GM12878 (cell line): Measurements from ENCODE around the gene MFN1.

Experiments used
- ELK1 ChIP-seq: IDR thresholded peaks from 2 replicates; pipeline ENCODE4 v1.6.1; 2012; ENCODE audit warnings: low read depth, low read length, improper control_type of control experiment
- EP300 ChIP-seq, 2 experiments: fragments of 150-350 bp in 1 of 2; IDR thresholded peaks; 2 replicates each; pipeline ENCODE4 v1.6.1; 2011 to 2012; ENCODE audit warnings: low read depth in 2 of 2, low read length in 2 of 2, borderline replicate concordance in 1 of 2, improper control_type of control experiment in 1 of 2, inconsistent platforms in 1 of 2; ENCODE audit not compliant: control insufficient read depth in 1 of 2
- POLR2A ChIP-seq: IDR thresholded peaks from 2 replicates; pipeline ENCODE4 v1.6.1; 2011; ENCODE audit warnings: low read depth, mild to moderate bottlenecking, low read length
- RAD21 ChIP-seq: IDR thresholded peaks from 2 replicates; pipeline ENCODE4 v1.6.1; 2011; ENCODE audit warnings: mild to moderate bottlenecking, low read depth, low read length, moderate library complexity; ENCODE audit not compliant: insufficient read depth
- SP1 ChIP-seq: IDR thresholded peaks from one replicate; pipeline ENCODE4 v1.6.1; 2011; ENCODE audit warnings: low read depth, low read length
- ZNF207 ChIP-seq: fragments of 450-650 bp; IDR thresholded peaks from 2 replicates; pipeline ENCODE4 v1.6.1; 2014; ENCODE audit warnings: antibody characterized with exemption, mild to moderate bottlenecking, borderline replicate concordance
- ZNF217 ChIP-seq: fragments of 450-650 bp; IDR thresholded peaks from 2 replicates; pipeline ENCODE4 v1.6.1; 2017; ENCODE audit warnings: antibody characterized with exemption, mild to moderate bottlenecking
- TF ChIP-seq, protein P1 (sequence below): IDR thresholded peaks from 2 replicates; pipeline ENCODE4 v1.6.1; 2012; ENCODE audit warnings: low read depth, low read length, improper control_type of control experiment
- TF ChIP-seq, protein P2 (sequence below), 3 experiments: IDR thresholded peaks in 2 of 3; conservative IDR thresholded peaks in 1 of 3; 2 replicates each; pipeline ENCODE4 v1.5.1; 2011; ENCODE audit warnings: low read depth in 3 of 3, low read length in 3 of 3, mild to moderate bottlenecking in 3 of 3, control low read depth in 2 of 3, moderate library complexity in 2 of 3, inconsistent platforms in 1 of 3, mixed read lengths in 1 of 3; ENCODE audit not compliant: control insufficient read depth in 2 of 3, insufficient read depth in 1 of 3; ENCODE audit errors: extremely low read depth in 1 of 3

- no peak for TF ChIP-seq SP1
- TF ChIP-seq, protein P1, sequence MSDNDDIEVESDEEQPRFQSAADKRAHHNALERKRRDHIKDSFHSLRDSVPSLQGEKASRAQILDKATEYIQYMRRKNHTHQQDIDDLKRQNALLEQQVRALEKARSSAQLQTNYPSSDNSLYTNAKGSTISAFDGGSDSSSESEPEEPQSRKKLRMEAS, result no peak
- TF ChIP-seq, protein P2, sequence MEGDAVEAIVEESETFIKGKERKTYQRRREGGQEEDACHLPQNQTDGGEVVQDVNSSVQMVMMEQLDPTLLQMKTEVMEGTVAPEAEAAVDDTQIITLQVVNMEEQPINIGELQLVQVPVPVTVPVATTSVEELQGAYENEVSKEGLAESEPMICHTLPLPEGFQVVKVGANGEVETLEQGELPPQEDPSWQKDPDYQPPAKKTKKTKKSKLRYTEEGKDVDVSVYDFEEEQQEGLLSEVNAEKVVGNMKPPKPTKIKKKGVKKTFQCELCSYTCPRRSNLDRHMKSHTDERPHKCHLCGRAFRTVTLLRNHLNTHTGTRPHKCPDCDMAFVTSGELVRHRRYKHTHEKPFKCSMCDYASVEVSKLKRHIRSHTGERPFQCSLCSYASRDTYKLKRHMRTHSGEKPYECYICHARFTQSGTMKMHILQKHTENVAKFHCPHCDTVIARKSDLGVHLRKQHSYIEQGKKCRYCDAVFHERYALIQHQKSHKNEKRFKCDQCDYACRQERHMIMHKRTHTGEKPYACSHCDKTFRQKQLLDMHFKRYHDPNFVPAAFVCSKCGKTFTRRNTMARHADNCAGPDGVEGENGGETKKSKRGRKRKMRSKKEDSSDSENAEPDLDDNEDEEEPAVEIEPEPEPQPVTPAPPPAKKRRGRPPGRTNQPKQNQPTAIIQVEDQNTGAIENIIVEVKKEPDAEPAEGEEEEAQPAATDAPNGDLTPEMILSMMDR (IDR thresholded peaks at IDR 0.05 in 2 of 3, conservative IDR thresholded peaks at IDR 0.05 in 1 of 3; ENCODE audit: control insufficient read depth in 2 of 3, extremely low read depth in 1 of 3, insufficient read depth in 1 of 3, low read depth in 3 of 3, low read length in 3 of 3), result no peak
- no peak for TF ChIP-seq ZNF217
- no peak for TF ChIP-seq ZNF207
- TF ChIP-seq RAD21, result no peak
- TF ChIP-seq EP300 (IDR thresholded peaks at IDR 0.05; ENCODE audit: borderline replicate concordance in 1 of 2, control insufficient read depth in 1 of 2, low read depth in 2 of 2, low read length in 2 of 2), result no peak
- no peak for TF ChIP-seq ELK1
- no peak for TF ChIP-seq POLR2A
Observed at GRCh38 chr3:179304605-179305004, 42.9 kb upstream of the MFN1 start.
